HTERT RPE-1 (cell line): ENCODE data around the gene CIZ1.

ENCODE experiments used
- in situ Hi-C: fragments of 300-500 bp; cut with MboI; formaldehyde crosslinking; loops from 4 replicates; pipeline ENCODE4 v1.14.3; 2020; ENCODE audit warnings: low sequenced_read_pairs

The CIZ1 gene

DNA sequence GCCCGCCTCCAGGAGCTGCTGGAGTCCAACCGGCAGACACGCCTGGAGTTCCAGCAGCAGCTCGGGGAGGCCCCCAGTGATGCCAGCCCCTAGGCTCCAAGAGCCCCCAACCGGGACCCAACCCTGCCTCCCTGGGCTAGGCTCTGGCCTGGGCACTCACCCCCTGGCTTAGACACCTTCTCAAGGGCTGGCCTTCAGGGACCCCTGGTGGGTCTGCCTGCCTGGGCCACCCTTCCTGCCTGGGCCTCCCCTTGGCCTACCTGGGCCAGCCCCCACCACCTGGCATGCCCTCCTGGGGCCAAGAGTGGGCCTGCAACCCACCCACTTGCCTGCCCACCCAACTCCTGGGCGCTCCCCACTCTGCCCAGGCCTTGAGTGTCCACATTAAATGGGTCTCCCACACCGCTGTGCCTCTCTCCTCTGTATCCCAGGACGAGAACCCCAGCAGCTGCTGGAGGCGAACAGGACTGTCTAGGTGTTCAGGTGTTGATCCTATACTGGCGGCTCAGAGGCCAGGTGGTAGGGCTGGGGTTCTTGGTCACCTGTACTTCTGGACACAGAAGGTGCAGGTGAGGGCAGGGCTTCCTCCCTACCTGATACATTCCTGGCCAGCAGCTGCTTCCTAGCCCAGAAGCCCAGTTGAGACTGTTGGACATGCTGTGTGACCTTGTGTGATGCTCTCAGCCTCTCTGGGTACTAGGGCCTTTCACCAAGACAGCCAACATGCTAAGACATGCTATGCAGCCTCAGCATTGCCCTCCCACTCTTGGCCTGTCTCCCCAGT, 27.7 kb downstream of the CIZ1 start:
- in situ Hi-C loops, result no loop called here

DNA sequence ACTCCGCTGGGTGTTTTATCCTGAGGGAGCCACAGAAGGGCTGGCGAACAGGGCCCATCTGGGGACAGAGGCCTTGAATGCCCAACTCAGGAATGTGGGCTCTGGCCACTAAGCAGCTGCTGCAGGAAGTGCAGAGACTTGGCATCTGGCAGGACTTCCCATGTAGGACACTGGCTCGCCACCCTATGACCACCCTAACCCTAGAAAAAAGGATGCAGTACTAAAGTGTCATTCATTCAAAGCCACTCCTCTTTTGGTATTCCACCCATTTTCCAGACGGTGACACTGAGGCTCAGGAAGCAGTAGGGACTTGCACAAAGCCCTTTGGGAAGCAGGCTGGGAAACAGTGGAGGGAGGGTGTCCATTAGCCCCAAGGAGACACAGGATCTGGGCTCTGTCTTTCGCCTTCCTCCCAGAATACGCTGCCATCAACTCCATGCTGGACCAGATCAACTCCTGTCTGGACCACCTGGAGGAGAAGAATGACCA, 28.3 kb downstream of the CIZ1 start:
- in situ Hi-C loops, result no loop called here

DNA sequence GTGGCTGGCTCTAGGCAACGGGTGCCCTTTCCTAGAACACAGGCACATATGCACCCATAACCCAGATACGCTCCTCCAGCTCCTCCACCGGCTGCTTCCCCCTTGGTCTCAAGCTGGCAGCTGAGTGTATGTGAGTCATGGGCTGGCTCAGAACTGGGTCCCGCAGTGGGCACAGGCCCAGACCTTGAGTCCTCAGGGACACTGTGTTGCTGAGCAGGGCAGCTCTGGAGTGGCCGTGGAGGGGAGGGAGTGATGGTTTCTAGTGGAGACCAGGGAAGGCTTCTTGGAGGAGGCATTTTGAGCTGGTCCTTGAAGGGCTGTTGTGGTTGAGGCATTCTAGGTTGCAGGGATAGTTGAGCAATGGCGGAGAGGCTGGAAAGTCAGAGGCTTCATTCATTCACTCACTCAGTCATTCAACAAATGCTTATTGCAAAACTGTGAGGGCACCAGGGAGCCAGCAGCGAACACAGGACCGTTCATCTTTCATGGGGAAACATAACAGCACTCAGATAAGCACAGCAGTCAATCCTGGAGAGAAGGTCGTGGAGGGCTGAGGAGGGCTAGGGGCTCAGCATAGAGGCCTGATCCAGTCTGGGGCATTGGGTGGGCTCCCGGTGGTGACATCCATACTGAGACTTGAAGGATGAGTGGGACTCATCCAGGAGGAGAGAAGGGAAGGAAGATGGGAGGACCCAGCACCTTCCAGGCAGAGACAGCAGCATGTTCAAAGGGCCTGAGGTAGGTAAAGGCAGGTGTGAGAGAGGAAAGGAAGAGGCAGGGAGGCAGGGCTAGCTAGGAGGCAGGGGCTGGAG, 29.0 kb downstream of the CIZ1 start:
- in situ Hi-C loops, result no loop called here

DNA sequence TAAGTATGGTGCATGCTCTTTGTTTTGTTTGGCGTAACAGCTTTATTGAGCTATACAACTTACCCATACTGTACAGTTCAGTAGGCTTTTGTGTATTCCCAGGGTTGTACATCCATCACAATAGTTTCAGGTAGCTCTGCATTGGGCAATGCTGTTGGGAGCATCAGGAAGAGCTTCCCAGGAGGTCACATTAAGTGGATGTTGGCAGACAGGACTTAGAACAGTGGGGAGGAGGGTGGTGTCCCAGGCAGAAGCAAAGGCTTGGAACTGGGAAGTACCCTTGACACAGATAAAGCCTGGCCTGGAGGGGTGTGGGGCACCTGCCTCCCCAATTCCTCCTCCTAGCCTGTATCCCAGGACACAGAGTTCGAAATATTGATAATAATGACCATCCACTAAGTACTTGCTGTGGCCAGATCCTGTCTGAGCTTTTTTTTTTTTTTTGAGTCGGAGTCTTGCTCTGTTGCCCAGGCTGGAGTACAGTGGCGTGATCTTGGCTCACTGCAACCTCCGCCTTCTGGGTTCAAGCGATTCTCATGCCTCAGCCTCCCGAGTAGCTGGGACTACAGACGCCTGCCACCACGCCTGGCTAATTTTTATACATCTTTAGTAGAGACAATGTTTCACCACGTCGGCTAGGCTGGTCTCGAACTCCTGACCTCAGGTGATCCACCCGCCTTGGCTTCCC, 30.0 kb downstream of the CIZ1 start:
- in situ Hi-C loops, result no loop called here

DNA sequence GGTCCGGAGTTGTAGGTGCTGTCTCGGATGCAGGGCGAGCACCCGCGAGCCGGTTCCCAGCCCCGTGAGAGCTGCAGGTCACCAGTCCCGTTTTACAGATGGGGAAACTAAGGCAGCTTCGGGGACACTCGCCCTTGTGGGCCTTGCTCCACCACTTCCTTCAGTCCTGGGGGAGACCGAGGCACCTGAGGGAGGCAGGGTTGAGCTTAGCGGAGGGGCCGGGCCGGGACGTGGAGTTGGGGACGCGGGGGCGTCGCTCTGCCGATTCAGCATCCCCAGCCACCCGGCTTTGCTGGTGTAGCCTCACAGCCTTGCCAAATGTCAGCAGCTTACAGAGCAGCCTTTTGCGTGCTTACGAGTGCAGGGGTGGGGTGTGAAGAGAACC, 30.8 kb downstream of the CIZ1 start:
- in situ Hi-C loops, result no loop called here

DNA sequence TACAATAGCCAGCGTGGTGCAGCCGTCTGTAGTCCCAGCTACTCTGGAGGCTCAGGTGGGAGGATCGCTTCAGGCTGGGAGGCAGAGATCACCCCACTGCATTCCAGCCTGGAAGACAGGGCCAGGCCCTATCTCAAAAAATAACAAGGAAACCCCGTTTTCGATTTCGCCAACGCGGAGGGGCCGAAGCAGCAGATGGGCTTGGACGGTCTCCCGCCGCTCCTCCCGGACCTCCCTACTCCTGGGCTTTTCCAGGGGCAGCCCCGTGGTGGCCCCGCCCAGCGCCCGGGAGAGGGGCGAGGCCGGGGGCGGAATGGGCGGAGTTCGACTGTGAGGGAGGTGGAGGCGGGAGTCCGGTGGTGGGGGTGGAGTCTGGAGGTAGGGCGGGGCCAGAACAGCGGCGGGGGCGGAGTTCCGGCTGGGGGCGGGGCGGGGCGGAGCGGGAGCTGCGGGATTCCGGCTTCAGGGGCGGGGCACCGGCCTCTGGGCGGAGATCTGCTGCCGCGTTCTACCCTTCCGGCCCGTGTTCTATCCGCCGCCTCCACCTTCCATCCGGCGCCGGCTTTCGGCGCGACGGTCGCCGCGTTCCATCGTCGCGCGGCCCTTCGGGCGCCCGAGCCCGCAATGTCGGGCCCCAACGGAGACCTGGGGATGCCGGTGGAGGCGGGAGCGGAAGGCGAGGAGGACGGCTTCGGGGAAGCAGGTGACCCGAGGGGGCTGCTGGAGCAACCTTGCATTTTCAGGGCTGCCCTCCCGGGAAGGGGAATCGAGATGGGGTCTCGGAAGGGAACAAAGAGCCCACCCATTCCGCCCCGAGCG, 31.4 kb downstream of the CIZ1 start, which contains the start of gene BBLN:
BBLN (plus strand) TSS at position 482 of the 819 bp plus-strand sequence; CDS start at position 625, 143 bp downstream.
- in situ Hi-C loops, result no loop called here

DNA sequence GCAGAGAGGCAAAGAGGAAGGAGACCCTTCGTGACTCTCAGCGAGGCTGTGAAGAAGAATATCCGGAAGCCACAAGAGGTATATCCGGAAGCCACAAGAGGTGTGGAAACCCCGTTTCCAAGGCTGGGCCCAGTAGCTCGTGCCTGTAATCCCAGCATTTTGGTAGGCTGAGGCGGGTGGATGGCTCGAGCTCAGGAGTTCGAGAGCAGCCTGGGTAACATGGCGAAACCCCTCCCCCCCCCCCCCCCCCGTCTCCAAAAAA, 31.9 kb downstream of the CIZ1 start:
- in situ Hi-C loops, result no loop called here

DNA sequence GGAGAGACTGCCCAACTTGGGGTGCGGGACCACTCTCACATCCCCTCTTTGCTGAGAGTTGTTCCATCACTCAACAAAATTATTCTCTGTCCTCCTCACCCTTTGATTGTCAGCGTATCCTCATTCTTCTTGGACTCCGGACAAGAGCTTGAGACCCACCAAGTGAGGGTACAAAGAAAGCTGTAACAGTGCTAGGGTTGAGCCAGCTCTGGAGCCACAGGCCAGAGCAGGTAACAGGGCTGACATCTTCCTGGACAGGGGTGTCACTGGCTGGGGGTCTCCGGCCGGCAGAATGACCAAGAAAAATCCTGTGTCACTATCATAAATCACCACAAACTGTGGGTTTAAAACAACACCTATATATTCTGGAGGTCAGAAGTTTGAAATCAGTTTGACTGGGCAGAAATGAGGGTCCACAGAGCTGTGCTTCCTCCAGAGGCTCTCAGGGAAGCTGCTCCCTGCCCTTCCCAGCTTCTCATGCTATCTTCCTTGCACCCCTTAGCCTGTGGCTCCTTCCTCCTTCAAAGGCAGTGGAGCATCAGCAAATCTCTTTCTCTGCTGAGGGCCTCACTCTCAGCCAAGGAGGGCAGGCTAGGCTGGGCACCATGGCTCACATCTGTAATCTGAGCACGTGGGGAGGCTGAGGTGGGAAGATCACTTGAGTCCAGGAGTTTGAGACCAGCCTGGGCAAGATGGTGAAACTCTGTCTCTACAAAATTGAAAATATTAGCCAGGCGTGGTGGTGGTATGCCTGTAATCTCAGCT, 35.5 kb downstream of the CIZ1 start:
- in situ Hi-C loops, result no loop called here

DNA sequence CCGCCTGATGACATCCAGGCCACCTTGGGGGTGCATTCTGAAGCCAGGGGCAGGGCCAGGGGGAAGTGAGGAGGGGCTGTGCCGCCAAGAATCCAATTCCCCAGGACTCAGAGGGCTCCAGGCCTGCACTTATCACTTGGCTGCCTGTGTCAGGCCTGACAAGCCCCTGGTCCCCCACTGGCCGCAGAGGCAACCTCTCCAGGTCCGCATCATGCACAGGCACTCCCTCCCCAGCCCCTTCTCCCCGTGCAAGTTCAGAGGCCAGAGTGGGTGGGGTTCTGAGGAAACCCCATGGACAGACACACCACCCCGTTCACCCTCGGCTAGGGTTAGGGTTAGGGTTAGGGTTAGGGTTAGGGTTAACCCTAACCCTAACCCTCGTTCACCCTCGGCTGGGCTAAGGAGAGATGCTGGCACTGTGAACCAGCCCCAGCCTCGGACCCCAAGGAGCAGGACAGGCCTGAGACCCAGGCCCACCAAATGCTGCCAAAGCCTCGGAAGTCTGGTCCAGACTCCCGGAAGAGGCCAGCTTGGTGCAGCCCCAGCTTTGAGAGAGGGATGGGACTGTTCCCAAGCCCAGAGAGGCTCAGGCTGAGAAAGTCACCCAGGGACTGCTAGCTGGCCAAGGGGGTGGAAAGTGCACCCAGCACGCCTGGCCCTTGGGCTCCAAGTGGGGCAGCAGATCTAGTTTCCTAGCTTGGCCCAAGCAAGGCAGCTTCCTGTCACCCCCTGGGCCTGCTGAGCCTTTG, 37.3 kb downstream of the CIZ1 start:
- in situ Hi-C loops, result no loop called here

DNA sequence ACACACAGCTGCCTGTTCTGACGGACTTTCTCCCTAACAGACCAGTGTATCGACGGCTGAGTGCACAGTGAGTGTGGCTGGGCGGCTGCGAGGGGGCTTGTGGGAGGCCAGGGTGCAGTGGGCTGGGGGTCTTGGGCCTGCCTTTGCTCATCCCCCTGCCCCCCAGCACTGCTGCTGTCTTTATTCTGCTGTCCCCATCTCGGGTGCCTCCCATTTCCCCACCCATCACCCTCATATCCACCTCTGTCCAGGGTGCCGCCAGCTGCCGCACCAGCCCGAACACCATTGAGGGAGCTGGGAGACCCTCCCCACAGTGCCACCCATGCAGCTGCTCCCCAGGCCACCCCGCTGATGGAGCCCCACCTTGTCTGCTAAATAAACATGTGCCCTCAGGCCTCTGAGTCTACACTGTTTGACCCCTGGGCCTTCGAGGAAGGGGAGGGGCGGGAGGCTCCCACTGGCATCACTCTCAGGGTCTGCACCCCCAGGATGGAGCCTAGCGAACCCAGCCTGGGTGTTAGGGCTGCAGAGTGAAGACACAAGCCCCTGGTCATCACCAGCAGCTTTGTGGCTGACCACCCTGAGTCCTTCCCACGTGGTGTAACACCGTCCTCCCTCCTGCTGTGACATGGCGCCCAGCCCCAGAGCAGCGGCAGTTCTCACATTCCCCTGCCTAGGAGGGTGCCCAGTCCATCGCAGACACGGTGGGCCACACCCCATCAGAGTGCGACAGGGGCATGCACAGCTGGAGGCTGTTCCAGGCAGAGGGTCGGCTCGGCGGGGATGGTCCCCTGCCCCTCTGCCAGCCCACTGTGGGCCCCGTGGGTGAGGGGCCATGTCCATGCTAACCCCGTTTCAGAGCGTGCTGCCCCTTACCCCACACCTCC, 38.1 kb downstream of the CIZ1 start:
- in situ Hi-C loops, result no loop called here

DNA sequence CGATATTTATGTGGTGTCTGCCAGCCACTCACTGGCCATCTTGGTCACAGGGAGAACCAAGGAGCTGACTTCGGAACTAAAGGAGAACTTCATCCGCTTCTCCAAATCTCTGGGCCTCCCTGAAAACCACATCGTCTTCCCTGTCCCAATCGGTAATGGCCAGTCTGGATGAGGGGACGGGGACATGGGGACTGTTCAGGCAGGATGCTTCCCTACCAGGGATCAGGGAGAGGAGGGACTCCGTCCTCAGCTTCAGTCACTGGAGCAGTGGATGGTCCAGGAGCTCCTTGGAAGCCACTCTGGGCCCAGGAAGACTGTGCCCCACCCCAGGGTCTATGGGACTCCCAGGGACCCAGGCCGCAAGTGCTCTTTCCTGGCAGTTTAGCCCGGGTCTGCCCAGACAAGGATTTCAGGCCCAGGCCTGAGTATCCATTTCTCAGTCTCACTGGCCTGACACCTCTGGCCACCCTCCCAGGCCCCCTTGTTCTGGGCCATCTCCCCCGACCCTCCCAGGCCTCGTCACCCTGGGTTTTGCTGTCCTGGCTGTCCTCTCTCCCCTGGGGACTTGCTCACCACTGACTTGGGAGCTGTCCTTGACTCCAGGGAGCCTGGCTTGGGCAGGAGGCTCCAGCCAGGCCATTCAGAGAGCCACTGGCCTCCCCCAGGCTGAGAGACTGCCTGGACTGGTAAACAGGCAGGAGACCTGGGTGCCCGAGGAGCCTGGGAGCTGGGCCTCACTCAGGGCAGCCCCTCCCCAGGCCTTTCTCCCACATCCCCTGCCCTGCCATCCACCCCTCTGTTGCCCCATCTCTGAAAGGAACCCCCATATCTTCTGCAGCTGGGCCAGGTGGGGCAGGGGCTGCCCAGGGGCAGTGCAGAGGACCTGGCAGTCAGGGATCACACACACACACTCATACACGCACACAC, 39.0 kb downstream of the CIZ1 start:
- in situ Hi-C loops, result no loop called here

DNA sequence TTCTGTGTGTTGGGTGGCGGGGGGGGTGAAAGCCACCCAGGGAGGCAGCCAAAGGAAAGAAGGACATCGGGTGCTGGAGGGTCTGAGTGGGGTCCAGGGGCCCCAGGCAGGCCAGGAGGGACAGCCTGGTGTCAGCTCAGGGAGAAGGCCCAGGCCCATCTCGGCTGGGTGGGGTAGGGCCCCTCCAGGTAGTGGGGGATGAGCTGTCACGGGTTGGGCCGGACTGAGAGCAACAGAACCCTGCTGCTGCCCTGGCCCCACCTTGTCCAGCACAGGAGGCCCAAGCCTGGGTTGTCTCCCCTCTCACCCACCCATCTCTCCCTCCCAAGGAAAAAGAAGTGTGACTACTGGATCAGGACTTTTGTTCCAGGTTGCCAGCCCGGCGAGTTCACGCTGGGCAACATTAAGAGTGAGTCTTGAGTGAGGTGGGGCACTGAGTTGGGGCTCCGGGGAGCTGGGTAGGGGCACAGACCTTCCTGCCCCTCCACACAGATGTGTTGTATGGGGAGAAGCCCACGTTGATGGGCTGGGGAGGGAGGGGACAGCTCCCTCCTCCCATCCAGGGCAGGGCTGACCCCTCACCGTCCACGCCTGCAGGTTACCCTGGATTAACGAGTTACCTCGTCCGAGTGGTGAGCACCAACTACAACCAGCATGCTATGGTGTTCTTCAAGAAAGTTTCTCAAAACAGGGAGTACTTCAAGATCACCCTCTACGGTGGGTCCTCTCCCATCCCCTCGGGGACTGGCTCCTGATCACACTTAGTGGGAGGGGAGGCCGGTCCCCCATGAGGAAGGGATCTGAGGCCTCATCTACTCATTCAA, 39.9 kb downstream of the CIZ1 start:
- in situ Hi-C loops, result no loop called here

DNA sequence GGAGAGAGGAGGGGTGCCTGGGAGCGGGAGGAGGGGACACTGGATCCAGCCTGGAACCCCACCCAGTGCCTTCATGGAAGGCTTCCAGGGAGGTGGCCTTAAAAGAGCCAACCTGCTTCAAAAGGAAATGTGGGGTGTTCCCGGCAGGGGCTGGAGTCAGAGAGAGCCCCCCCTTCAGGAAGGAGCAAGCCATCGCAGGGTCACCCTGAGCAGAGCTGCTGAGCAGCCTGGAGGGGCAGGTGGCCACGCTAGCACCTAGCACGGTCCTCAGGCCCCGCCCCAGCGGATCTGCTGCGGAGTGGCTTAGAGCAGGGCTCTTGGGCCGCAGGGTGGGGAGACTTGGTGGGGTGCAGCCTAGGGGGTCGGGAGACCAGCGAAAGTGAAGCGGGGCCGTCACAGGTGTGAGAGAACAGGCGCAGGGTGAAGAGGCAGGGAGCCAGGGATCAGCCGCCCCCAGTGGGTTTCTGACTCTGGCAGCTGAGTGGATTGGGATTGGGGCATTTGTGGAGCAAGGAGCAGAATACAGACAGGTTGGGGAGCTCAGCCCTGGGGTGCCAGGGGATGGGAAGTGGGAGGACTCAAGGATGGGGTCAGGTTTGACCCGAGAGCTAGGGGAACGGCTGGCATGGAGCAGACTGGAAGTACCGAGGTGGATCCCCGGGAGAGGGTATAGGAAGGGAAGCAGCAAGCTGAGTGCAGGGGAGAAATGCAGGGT, 40.6 kb downstream of the CIZ1 start:
- in situ Hi-C loops, result no loop called here

DNA sequence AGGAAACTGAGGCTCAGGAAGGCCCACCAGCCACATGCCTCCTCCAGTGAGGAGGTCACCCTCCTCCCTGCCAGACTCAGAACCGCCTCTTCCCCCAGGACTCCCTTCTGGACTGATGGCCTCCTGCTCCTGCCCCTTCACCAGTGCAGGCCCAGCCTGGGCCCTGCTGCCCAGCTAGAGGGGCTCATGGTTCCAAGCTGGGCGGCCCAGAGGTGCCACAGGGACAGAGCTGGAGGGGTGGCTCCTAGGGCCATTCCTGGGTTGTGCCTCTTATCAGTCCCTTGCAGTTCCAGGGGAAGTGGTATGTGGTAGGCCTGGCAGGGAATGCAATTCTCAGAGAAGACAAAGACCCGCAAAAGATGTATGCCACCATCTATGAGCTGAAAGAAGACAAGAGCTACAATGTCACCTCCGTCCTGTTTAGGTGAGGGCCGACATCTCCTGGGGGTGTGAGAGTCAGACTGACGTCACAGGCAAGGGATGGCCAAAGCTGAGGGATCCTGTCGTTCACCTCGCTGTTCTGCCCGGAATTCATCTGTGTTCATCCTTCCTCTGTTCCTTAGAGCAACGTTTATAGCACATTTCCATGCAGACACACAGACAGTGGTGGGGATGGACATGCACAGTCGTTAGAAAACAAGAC, 41.3 kb downstream of the CIZ1 start:
- in situ Hi-C loops, result no loop called here

DNA sequence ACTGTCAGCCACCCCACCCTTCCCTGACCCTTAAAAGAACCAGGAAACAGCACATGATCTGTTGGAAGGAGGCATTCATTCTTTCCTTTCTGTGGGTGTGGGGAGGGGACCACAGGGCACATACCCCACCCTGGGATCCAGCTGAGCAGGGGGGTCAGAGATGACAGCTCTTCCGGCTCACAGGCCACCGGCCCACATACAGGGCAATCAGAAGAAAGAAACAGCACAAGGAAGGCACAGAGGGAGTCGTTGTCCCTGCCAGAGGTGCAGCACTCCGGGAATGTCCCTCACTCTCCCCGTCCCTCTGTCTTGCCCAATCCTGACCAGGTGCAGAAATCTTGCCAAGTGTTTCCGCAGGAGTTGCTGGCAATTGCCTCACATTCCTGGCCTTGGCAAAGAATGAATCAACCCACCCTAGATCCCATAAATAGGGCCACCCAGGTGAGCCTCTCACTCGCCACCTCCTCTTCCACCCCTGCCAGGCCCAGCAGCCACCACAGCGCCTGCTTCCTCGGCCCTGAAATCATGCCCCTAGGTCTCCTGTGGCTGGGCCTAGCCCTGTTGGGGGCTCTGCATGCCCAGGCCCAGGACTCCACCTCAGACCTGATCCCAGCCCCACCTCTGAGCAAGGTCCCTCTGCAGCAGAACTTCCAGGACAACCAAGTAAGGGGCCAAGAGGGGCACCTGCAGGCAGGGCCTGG, 42.2 kb downstream of the CIZ1 start, which contains the start of gene LCN2:
LCN2 (plus strand) TSS at position 453 of the 701 bp plus-strand sequence; CDS start at position 526, 73 bp downstream.
- in situ Hi-C loops, result no loop called here
